GM19035 (cell line): ENCODE results near the gene MIDN.
"Not testable (repeated sequence)": the region's sequence is repeated elsewhere in the genome, so short reads cannot be mapped to it uniquely, and the experiment has no call there.

ENCODE experiments used
- ATAC-seq: cut with Tn5 transposase; IDR thresholded peaks from one replicate; pipeline ENCODE4 v1.9.1; 2021; ENCODE audit not compliant: unreplicated experiment

MIDN gene

DNA sequence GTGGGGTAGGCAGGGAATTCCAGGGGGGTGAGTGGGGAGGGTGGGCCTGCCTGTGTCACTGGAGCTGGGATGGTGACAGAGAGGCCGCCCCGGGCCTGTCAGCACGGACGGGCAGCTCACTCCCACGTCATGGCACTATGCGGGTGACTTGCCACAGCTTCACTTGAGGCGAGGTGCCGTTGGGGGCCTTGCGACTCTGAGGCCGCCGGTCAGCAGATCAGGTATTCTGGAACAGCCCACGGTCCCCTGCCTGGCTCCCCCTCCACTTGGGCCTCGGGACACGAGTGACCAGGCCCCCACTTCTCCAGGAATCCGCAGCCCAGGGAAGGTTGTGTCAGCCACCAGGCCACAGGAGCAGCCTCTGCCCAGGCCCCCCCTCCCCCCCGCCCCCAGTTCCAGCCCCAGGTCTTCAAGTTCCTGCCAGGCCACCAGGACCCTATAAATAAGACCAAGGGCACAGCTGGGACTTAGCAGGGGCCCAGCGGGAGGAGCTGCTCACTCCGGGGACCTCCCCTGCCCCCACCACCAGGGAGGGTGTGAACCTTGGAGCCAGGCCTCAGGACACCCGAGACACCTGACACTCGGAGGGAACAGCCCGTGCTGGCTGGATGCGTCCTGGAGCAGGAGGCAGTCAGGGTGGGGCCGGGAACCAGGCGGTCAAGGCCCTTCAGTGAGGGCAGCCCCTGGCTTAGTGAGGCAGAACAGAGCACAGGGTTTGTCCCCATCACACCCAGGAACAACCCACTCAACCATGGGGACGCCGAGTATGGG lies 2.7 kb upstream of the MIDN start:
- ATAC-seq = no peak

DNA sequence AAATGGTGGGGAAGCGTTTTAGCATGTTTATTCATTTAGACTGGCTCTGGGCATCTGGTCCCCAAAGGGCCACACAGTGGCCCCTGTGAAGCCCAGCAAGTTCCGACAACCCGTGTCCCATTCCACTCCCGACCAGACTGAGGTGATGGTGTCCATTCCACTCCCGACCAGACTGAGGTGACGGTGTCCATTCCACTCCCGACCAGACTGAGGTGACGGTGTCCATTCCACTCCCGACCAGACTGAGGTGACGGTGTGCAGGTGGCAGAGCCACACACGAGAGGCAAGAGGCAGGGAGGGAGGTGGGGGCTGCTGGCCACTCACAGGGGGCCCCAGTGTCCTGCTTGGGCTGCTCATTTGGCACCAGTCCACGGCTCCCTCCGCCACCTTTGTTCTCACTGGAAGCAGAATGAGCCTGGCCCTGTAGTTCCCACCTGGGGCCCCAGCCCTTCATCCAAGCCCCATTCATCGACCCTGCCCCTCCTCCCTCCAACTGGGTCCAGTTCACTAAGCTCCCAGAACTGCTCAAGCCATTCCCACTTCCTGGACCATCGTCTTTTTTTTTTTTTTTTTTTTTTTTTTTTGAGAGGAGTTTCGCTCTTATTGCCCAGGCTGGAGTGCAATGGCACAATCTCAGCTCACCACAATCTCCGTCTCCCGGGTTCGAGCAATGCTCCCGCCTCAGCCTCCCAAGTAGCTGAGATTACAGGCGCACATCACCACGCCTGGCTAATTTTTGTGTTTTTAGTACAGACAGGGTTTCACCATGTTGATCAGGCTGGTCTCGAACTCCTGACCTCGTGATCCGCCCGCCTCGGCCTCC lies 1.9 kb upstream of the MIDN start:
- ATAC-seq = not testable (repeated sequence)

DNA sequence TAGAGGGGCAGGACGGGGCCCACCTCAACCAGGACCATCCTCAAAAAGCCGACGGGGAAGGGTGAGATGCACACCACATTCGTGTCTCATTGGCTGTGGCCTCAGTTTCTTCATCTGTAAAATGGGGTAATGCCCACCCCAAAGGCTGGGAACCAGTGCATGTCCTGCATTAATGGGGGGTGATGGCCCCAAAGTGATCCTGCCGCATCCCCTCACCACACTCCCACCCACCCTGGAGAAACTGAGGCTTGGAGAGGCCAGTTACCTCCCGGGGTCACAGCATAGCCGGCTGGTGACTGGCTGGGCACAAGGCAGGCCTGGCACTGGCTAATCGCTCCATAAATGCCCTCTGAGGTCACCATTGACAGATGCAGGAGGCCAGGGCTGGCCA lies 640 bp upstream of the MIDN start:
- no peak for ATAC-seq

DNA sequence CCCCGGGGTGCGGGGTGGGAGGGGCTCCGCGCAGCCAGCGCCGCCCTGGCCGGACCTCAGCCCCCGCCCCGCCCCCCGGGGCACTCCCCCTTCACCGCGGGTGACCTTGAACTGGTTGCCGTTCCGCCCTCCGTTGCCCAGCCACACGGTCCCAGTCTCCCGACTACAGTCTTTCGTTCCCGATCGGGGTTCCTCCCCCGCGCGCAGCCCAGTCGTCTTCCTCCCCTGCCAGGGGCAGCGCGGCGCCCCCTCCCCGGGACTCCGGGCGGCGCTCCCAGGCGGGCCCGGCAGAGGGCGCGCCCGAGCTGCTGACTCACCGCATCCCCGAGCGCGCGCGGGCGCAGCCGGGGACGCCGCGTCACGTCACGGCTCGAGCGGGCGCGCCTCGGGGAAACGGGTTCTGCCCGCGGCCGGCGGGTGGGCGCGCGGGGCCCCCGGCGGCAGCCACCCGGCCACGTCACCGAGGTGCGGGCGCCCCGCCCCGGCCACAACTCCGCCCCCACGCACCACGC lies 459 bp downstream of the MIDN start:
- peak; percentile 32 for ATAC-seq

DNA sequence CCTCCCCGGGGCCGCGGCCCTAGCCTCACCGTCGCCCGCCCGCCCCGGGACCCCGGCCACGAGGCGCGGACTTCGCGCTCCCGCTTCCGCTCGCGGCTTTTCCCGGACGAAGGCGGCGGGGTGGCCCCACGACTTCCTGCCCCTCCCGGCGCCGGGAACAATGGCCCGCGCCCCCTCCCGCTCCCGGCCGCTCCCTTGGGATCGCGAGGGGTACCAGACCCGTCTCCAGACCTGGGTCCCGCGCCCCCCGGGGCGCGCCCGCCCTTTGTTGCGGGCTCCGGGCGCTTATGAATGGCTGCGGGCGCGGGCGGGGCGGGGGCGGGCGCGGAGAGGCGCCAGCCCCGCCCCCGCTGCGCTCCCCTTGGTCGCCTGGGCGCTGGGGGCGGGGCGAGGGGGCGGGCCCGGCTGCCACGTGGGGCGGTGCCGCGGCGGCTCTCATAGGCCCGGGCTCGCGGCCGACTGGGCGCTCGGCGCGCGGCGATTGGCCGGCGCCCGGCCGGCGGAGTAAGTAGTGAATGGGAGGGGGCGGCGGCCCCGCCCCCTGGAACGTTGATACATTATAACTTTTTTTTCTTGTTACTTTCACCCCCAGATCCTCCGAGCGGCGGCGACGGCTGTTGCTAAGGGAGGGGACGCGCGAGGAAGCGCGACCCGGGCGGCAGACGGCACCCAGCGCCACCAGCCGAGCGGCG lies 1.1 kb downstream of the MIDN start:
- ATAC-seq = peak; percentile 51

DNA sequence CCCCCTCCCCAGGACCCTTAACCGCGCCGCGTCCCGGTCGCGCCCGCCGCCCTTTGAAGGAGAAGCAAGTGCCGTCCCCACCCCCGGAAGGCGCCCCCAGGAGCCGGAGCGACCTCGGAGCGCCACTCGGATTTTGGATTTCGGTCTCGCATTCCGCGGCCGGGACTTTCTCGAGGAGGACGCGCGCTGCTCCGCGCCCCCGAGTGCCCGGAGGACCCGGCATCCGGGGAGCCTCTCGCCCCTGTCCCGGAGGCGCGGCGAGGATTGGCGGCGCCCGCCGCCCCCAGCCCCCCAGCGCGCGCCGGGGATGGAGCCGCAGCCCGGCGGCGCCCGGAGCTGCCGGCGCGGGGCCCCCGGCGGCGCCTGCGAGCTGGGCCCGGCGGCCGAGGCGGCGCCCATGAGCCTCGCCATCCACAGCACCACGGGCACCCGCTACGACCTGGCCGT lies 1.6 kb downstream of the MIDN start:
- no peak for ATAC-seq

DNA sequence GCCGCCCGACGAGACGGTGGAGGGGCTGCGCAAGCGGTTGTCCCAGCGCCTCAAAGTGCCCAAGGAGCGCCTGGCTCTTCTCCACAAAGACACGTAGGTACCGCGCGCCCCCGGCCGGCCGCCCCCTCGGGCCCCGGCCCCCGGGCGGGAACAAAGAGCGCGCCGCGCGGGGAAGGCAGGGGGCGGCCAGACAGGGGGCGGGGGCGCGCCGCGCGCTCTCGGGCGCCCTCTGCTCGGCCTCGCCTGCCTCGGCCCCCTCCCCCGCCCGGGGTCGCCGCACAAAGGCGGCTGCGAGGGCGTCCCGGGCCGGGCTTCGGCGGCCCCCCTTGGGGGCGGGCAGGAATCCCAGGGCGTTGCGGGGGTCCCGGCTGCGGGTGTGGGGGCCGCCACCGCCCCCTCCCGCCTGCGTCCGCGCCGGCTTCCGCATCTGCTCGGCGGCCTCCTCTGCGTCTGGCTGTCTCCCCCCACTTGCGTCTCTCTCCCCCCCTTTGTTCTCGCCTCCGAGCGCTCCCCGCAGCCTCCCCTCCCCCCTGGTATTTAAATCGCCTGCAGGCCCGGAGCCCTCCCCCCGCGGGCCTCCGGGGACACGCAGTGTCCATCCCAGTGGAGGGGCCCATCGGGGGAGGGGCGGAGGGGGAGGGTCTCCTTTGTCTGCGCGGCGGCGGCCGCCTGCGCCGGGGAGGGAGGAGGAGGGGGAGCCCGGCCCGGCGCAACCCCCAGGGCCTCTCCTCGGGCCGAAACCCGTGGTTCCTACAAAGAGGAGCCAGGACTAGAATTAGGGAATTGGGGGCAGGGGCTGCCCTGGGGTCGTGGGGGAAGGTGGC lies 2.3 kb downstream of the MIDN start:
- no peak for ATAC-seq

DNA sequence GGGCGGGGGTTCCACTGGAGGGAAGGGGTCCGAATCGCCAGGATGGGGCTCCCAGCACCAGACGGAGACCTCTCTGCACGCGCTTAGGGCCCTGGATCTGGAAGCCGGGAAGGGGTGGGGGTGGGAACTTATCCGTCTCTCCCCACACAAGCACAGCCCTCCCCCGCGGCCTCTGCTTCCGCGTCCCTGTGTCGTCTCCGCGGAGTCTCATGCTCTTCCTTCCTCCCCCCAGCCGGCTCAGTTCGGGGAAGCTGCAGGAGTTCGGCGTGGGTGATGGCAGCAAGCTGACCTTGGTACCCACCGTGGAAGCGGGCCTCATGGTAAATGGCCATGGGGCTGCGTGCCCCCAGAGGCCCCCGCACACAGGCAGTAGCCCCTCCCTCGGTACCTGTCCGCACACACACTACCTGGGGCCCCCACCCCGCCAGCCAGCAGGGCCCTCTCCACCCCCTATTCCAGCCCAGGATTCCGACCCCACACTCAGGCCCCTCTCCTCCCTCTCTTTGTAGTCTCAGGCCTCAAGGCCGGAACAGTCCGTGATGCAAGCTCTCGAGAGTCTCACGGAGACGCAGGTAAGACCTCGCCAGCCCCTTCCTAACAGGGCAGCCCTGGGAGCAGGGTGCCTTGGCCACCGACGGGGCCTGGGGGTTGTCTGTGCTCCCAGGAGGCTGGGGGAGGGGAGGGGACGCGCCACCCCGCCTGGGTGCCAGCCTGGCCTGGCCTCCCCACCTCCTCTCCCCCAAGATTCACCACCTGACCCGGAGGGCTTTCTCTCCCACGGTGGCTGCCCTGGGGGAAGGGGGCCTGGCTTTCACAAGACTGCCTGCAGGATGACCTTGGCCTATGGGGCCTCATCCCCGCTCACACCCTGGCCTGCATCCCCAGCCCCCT lies 3.2 kb downstream of the MIDN start:
- no peak for ATAC-seq

DNA sequence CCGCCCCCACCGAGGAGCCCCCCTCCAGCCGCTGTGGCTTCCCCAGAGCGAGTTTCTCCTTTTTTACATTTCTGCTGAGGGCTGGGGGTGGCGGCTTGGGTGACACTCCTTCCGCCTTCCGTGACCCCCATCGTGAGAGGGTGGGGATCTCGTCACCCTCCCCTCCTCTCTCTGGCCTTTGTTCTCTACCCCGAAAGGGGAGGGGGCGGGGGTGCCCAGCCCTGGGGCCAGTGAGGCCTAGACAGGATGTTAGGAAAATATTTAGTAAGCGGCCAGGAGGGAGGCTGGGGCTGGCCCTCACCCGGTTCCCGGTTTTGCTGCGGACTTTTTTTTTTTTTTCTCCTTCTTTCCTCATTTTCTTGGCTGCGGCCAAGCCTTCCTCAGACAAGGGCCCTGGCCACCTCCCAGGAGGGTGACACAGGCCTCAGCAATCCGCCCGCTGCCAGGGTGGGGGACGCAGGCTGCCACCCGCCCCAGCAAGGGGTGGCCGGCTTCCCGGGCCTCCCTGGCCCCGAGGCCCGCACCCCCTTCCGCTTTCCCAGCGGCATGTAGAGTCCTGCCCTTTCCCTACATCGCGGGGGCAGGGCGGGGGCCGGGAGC lies 3.9 kb downstream of the MIDN start:
- ATAC-seq = no peak

DNA sequence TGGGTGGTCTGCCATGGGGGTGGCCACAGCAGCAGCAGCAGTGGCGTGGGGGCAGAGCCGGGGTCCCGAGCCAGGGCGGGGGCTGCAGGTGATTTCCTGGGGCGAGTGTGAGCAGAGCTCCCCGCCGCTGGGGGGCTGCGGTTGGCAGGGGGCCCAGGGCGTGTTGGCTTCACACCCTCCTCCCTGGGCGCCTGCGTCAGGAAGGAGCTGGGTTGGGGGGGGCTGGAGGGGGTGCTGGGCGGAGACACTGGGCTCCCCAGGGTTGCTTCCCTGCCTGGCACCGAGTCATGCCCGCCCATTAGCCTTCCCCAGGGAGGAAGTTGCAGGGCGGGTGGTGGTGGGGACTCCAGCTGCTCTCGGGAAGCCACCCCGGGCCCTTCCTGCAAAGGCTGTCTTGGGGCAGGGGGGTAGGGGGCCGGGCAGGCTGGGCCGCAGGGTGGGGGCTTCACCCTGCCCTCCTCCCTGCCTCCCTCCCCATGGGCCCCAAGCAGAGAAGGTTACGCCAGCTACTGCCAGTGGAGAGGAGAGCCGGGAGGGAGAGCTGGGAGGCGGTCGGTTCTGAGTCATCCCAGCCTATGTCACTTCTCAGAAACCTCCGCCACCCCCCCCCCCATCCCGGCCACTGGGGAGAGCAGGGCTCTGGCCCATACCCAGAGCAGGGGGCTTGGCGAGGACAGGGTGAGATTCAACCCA lies 4.6 kb downstream of the MIDN start:
- ATAC-seq = no peak

DNA sequence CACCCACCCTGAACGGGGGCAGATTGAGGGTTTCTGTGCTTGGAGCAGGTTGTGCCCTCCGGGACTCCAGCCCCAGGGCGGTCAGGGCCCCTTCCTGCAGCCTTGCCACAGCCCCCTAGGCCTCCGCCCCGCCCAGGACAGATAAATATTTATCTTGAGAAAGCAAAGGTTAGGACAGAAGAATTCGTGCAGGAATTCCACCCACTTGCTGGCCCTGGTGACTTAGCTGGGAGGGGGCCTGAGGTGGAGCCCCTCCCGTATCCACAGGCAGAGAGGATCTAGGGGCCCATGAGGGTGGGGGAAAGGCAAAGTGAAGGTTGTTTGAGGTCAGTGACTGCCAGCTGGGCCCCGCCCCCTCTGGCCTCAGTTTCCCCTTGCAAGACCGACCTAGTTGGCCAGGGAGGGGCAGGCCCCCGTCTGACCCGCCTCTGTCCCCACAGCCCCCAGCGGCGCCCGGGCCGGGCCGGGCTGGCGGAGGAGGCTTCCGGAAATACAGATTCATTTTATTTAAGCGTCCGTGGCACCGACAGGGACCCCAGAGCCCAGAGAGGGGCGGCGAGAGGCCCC lies 5.2 kb downstream of the MIDN start:
- ATAC-seq = no peak

DNA sequence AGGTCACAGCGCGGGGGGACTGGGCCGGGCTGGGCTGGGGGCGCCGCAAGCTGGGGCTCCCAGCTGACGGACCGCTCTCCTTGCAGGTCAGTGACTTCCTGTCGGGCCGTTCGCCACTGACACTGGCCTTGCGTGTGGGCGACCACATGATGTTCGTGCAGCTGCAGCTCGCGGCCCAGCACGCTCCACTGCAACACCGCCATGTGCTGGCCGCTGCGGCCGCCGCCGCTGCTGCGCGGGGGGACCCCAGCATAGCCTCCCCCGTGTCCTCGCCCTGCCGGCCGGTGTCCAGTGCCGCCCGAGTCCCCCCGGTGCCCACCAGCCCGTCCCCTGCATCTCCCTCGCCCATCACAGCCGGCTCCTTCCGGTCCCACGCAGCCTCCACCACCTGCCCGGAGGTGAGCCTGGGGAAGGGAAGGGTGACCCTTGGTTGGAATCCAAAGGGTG lies 5.7 kb downstream of the MIDN start:
- no peak for ATAC-seq

DNA sequence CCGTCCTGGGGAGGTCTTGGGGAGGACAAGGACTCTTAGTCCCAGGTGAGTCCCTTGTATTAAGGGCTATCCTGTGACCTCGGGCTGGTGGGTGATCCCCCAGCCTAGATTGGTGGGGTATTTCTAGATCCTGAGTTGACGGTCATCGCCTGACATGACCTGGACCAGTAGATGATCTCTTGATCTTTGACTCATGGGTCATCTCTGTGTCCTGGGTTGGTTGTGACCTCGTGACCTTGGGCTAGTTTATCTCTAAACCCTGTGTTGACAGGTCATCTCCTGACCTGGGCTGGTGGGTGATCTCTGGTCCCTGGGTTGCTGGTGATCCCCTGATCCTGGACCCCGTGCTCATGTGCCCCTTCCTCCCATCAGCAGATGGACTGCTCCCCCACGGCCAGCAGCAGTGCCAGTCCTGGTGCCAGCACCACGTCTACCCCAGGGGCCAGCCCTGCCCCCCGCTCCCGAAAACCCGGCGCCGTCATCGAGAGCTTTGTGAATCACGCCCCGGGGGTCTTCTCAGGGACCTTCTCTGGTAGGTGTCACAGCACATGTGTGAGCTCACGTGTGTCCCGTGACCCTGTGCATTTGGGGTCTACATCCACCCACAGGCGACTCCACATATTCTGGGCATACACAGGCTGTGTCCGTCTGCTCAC lies 6.3 kb downstream of the MIDN start:
- no peak for ATAC-seq

DNA sequence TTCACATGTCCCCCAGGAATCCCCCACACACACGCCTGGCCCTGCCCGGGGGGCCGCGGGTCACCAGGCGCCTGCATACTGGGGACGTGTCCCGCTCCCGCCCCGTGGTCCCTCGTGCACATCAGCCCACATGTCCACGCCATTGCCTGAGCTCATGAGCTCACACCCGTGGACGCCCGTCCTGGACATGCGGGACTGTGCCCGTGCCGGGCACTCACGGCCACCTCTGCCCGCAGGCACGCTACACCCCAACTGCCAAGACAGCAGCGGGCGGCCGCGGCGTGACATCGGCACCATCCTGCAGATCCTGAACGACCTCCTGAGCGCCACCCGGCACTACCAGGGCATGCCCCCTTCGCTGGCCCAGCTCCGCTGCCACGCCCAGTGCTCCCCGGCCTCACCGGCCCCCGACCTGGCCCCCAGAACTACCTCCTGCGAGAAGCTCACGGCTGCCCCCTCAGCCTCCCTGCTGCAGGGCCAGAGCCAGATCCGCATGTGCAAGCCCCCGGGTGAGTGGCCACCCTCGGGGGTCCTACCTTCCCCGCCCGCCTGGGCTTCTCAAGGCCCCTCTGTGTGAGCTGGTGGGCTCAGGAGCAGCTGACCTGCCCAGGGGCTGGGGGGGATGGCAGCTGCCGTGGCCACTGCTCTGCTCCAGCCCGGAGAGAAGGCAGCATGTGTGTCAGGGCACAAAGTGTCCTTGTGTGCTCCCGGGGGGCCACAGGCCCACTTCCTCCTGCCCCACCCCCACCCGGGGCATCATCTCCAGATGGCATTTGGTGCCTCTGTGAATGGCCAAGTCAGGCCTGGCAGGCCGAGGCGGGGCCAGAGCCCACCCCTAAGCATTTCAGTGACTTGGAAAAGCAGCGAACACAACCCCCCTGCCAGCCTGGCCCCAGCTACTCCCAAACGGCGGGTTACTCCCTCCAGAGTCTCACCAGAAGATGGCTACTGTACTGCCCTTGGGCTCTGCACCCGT lies 7.1 kb downstream of the MIDN start:
- ATAC-seq = no peak

DNA sequence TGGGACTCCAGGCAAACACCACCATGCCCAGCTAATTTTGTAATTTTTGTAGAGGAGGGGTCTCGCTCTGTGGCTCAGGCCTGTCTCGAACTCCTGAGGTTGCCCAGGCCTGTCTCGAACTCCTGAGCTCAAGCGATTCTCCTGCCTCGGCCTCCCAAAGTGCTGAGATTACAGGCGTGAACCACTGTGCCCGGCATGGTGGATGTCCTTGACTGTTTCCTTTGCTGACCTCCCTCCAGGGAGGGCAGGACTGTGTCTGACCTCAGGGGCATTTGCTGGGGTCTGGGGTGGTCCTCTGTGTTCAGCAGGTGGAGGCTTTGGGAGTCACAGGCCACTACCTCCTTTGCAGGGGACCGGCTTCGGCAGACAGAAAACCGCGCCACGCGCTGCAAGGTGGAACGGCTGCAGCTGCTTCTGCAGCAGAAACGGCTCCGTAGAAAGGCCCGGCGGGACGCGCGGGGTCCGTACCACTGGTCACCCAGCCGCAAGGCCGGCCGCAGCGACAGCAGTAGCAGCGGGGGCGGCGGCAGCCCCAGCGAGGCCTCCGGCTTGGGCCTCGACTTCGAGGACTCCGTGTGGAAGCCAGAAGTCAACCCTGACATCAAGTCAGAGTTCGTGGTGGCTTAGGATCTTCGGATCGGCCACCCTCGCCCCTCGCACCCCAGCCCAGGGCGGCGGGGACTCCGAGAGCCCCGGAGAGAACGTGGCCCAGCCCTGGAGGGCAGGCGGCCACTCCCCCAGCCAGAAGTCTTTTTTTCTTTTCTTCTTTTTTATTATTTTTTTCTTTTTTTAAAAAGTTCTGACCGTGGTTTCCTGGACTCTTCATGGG lies 8.5 kb downstream of the MIDN start:
- ATAC-seq = no peak
